ENCODE data around the gene ZC3H12D.

DNA sequence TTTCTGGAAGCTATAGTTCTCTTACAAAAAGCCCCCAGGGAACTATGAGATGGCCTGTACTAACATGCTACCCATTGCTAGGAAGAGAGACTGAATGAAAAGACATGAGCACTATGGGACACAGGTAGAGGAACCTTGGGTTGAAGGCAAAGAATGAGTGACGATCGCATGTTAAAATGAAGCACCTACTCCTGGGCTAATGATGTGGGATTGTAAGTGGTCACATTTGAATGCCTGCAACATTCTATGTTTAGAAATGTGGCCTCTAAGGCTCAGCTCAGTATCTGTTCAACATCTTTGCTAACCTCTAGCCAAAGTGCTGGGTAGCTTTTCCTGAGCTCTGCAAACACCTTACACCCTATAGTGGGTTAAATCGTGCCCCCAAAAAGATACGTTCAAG lies 5.2 kb upstream of the ZC3H12D start:
- TF ChIP-seq EZH2phosphoT487 (IDR thresholded peaks at IDR 0.05; ENCODE audit: borderline replicate concordance) (no peak), CTCF (conservative IDR thresholded peaks at IDR 0.05; ENCODE audit: low read length) (no peak)
